K562 (cell line): Measurements from ENCODE around the gene RNF217. TPM values are rescaled to one million over a fixed set of nuclear protein-coding genes. Genes with fewer than 3 reads are reported as not detected.

Experiments
- DPF2 ChIP-seq: fragments of 450-650 bp; IDR thresholded peaks from 2 replicates; pipeline ENCODE4 v1.6.1; 2016
- EP300 ChIP-seq: IDR thresholded peaks from 2 replicates; pipeline ENCODE4 v1.6.1; 2012; ENCODE audit warnings: low read length, improper control_type of control experiment
- ESRRA ChIP-seq: fragments of 450-650 bp; IDR thresholded peaks from 2 replicates; pipeline ENCODE4 v1.6.1; 2014; ENCODE audit warnings: low read depth, mild to moderate bottlenecking, moderate library complexity, borderline replicate concordance
- EZH2 ChIP-seq: IDR thresholded peaks from 2 replicates; pipeline ENCODE4 v1.6.1; 2012; ENCODE audit warnings: low read depth, mild to moderate bottlenecking, inconsistent platforms, low read length, borderline replicate concordance
- FOXK2 ChIP-seq, 2 experiments: fragments of 450-650 bp; IDR thresholded peaks in 1 of 2; conservative IDR thresholded peaks in 1 of 2; 2 replicates each; pipeline ENCODE4 v1.6.1; 2016; ENCODE audit warnings: low read depth in 2 of 2, mild to moderate bottlenecking in 1 of 2
- GTF2A2 ChIP-seq: IDR thresholded peaks from 2 replicates; pipeline ENCODE4 v1.6.1; 2016; ENCODE audit warnings: mild to moderate bottlenecking, missing genetic modification characterization, missing compliant biosample characterization
- HCFC1 ChIP-seq: IDR thresholded peaks from 2 replicates; pipeline ENCODE4 v1.6.1; 2012; ENCODE audit warnings: low read depth, low read length, improper control_type of control experiment
- HDGF ChIP-seq: fragments of 450-650 bp; IDR thresholded peaks from 2 replicates; pipeline ENCODE4 v1.6.1; 2016
- HEY1 ChIP-seq: fragments of 250-450 bp; sonication (Bioruptor Pico); IDR thresholded peaks from 2 replicates; pipeline ENCODE4 v1.5.0; 2020; ENCODE audit warnings: mild to moderate bottlenecking, moderate library complexity, borderline replicate concordance
- KAT7 ChIP-seq: sonication (generic); formaldehyde crosslinking; IDR thresholded peaks from 2 replicates; pipeline ENCODE4 v1.8.0; 2022; ENCODE audit warnings: missing genetic modification reagents, mild to moderate bottlenecking, borderline replicate concordance
- MYBL2 ChIP-seq, 2 experiments: fragments of 450-650 bp in 1 of 2; sonication (generic) in 1 of 2; formaldehyde crosslinking in 1 of 2; IDR thresholded peaks; 2 replicates each; pipeline versions ENCODE4 v1.6.1 to v1.8.1; 2017 to 2022; ENCODE audit warnings: borderline replicate concordance in 1 of 2, inconsistent platforms in 1 of 2, low read depth in 1 of 2, mild to moderate bottlenecking in 1 of 2, missing genetic modification reagents in 1 of 2, moderate library complexity in 1 of 2
- PBX2 ChIP-seq, 2 experiments: IDR thresholded peaks in 1 of 2; conservative IDR thresholded peaks in 1 of 2; 2 replicates each; pipeline ENCODE4 v1.6.1; 2016; ENCODE audit warnings: low read depth in 2 of 2, mild to moderate bottlenecking in 1 of 2, missing compliant biosample characterization in 1 of 2, missing genetic modification characterization in 1 of 2, moderate library complexity in 1 of 2
- PHF21A ChIP-seq: fragments of 450-650 bp; IDR thresholded peaks from 2 replicates; pipeline ENCODE4 v1.6.1; 2017; ENCODE audit warnings: low read depth, borderline replicate concordance
- PHTF2 ChIP-seq: fragments of 250-450 bp; sonication (Bioruptor Pico); IDR thresholded peaks from 2 replicates; pipeline ENCODE4 v1.5.0; 2021; ENCODE audit warnings: mild to moderate bottlenecking
- SIN3B ChIP-seq: fragments of 450-650 bp; IDR thresholded peaks from 2 replicates; pipeline ENCODE4 v1.6.1; 2017; ENCODE audit warnings: low read depth, mild to moderate bottlenecking, moderate library complexity
- SMAD1 ChIP-seq: fragments of 150-350 bp; IDR thresholded peaks from 2 replicates; pipeline ENCODE4 v1.6.1; 2014; ENCODE audit warnings: low read length, low read depth; ENCODE audit not compliant: partially characterized antibody
- SMARCA4 ChIP-seq: fragments of 450-650 bp; IDR thresholded peaks from 2 replicates; pipeline ENCODE4 v1.6.1; 2016
- SRF ChIP-seq, 2 experiments: fragments of 250-450, 450-650 bp in 1 of 2; sonication (Bioruptor Pico) in 1 of 2; sonication (generic) in 1 of 2; formaldehyde crosslinking; IDR thresholded peaks; 2 replicates each; pipeline versions ENCODE4 v1.5.0 to v1.5.1; 2020 to 2022; ENCODE audit warnings: mild to moderate bottlenecking in 1 of 2, missing genetic modification reagents in 1 of 2
- TBP ChIP-seq: optimal IDR thresholded peaks from 2 replicates; pipeline ENCODE3; 2011; ENCODE audit warnings: low read depth, low read length, improper control_type of control experiment
- TRIM24 ChIP-seq, 2 experiments: fragments of 450-650 bp; IDR thresholded peaks; 2 replicates each; pipeline ENCODE4 v1.6.1; 2016
- ZNF121 ChIP-seq: sonication (generic); formaldehyde crosslinking; conservative IDR thresholded peaks from 2 replicates; pipeline ENCODE4 v1.8.0; 2022; ENCODE audit warnings: missing genetic modification reagents
- ZNF143 ChIP-seq: sonication (generic); formaldehyde crosslinking; IDR thresholded peaks from 2 replicates; pipeline ENCODE4 v1.9.0; 2022; ENCODE audit warnings: mild to moderate bottlenecking, missing genetic modification reagents
- ZNF239 ChIP-seq: fragments of 250-450 bp; sonication (Bioruptor Pico); IDR thresholded peaks from 2 replicates; pipeline ENCODE4 v1.4.0; 2020; ENCODE audit warnings: mild to moderate bottlenecking
- ZNF384 ChIP-seq: IDR thresholded peaks from 2 replicates; pipeline ENCODE4 v1.6.1; 2012; ENCODE audit warnings: low read depth, low read length, improper control_type of control experiment
- ZNF586 ChIP-seq: fragments of 450-650 bp; formaldehyde crosslinking; conservative IDR thresholded peaks from 2 replicates; pipeline ENCODE4 v1.4.0; 2020; ENCODE audit warnings: mild to moderate bottlenecking, moderate library complexity
- ZNF76 ChIP-seq: fragments of 250-450 bp; sonication (Bioruptor Pico); IDR thresholded peaks from 2 replicates; pipeline ENCODE4 v1.4.0; 2020; ENCODE audit warnings: mild to moderate bottlenecking, moderate library complexity, borderline replicate concordance
- ZNF77 ChIP-seq: fragments of 250-450 bp; sonication (Bioruptor Pico); IDR thresholded peaks from 2 replicates; pipeline ENCODE4 v1.5.0; 2020
- polyA plus RNA-seq, 8 experiments: library from polyadenylated mRNA; depleted of rRNA in 4 of 8; stranded (reverse) in 5 of 8; unstranded in 3 of 8; fragments of >200 nt; fragmentation: Nextera tagmentation in 2 of 8; fragmentation: Illumina TruSeq in 1 of 8; extraction: Ambion mirVana in 2 of 8; extraction: Trizol in 1 of 8; gene quantifications; 2 replicates each; pipeline versions ENCODE4 v1.2.1 to v1.2.3, GENCODE V29; 2011 to 2014; ENCODE audit warnings: inconsistent platforms in 1 of 8, missing spikeins in 1 of 8
- total RNA-seq, 7 experiments: library from RNA; depleted of rRNA in 6 of 7; stranded (reverse); fragments of >200 nt in 6 of 7; fragmentation: Illumina TruSeq in 2 of 7; extraction: Trizol in 2 of 7; gene quantifications; 2 replicates each; pipeline versions ENCODE4 v1.2.1 to v1.2.3, GENCODE V29; 2011 to 2021; ENCODE audit warnings: low replicate concordance in 1 of 7
- TF ChIP-seq, protein P1 (sequence below): fragments of 450-650 bp; formaldehyde crosslinking; IDR thresholded peaks from 2 replicates; pipeline ENCODE4 v1.4.0; 2022; ENCODE audit warnings: missing genetic modification characterization

Gene RNF217
- total and polyA plus RNA-seq, 9 of the 15 experiments (the other 6 are each of a cell fraction or from before 2014, with no cell fraction given), result 2.9 to 25.6 (median 12.0) TPM

DNA sequence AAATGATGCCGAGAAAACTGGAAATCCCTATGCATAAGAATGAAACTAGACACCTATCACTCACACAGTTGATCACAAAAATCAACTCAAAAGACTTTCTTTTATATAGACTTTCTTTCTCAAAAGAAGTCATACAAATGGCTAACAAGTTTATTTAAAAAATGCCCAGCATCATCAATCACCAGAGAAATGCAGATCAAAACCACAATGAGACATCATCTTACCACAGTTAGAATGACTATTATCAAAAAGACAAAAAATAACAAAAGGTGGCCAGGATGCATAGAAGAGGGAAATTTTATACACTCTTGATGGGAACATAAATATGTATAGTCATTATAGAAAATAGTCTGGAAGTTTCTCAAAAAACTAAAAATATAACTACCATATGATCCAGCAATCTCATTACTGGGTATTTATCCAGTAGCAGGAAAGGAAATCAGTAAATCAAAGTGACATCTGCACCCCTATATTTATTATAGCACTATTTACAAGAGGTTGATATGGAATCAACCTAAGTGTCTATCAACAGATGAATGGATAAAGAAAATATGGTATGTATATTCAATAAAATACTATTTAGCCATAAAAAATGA is 3.4 kb upstream of the RNF217 start (continued):
- TF ChIP-seq KAT7 (CRISPR knock-in tag) (no peak), ZNF76 (CRISPR knock-in tag) (no peak), HCFC1 (no peak), PHF21A (no peak), ZNF586 (CRISPR knock-in tag) (no peak), FOXK2 (conservative IDR thresholded peaks at IDR 0.05 in 1 of 2, IDR thresholded peaks at IDR 0.05 in 1 of 2; ENCODE audit: low read depth in 2 of 2) (no peak), ZNF143 (no peak), ESRRA (peak; percentile 78; the same call in 1 of the 2 replicates), TBP (no peak), SIN3B (no peak), MYBL2 (IDR thresholded peaks at IDR 0.05; ENCODE audit: low read depth) (no peak), MYBL2 (CRISPR knock-in tag; IDR thresholded peaks at IDR 0.05; ENCODE audit: borderline replicate concordance) (no peak), EP300 (peak; percentile 18; the same call in 1 of the 2 replicates), EZH2 (no peak), TRIM24 (IDR thresholded peaks at IDR 0.05) (peak in 1 of 2 experiments; percentile 22; a peak in 1 of 4 replicates), SMARCA4 (peak; percentile 93), PHTF2 (CRISPR knock-in tag) (no peak), ZNF121 (CRISPR knock-in tag) (no peak), ZNF239 (no peak), HDGF (no peak), GTF2A2 (no peak), PBX2 (CRISPR knock-in tag; IDR thresholded peaks at IDR 0.05; ENCODE audit: low read depth) (no peak), PBX2 (tag; conservative IDR thresholded peaks at IDR 0.05; ENCODE audit: low read depth) (peak; percentile 90), SRF (CRISPR knock-in tag; IDR thresholded peaks at IDR 0.05) (no peak), ZNF77 (CRISPR knock-in tag) (no peak), HEY1 (CRISPR knock-in tag) (no peak), SMAD1 (no peak), ZNF384 (no peak), DPF2 (peak; percentile 94)
- TF ChIP-seq, protein P1, sequence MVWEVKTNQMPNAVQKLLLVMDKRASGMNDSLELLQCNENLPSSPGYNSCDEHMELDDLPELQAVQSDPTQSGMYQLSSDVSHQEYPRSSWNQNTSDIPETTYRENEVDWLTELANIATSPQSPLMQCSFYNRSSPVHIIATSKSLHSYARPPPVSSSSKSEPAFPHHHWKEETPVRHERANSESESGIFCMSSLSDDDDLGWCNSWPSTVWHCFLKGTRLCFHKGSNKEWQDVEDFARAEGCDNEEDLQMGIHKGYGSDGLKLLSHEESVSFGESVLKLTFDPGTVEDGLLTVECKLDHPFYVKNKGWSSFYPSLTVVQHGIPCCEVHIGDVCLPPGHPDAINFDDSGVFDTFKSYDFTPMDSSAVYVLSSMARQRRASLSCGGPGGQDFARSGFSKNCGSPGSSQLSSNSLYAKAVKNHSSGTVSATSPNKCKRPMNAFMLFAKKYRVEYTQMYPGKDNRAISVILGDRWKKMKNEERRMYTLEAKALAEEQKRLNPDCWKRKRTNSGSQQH (CRISPR knock-in tag), result no peak
